ENCODE measurements around the gene HAUS2. TPM values are rescaled to one million over a fixed set of nuclear protein-coding genes. Genes with fewer than 3 reads are reported as not detected.
A peak's percentile ranks its signal among the peaks of the same experiment; 100 is the strongest.

Gene HAUS2
- 54.0 and 77.5 TPM in 2 replicates for total RNA-seq

DNA sequence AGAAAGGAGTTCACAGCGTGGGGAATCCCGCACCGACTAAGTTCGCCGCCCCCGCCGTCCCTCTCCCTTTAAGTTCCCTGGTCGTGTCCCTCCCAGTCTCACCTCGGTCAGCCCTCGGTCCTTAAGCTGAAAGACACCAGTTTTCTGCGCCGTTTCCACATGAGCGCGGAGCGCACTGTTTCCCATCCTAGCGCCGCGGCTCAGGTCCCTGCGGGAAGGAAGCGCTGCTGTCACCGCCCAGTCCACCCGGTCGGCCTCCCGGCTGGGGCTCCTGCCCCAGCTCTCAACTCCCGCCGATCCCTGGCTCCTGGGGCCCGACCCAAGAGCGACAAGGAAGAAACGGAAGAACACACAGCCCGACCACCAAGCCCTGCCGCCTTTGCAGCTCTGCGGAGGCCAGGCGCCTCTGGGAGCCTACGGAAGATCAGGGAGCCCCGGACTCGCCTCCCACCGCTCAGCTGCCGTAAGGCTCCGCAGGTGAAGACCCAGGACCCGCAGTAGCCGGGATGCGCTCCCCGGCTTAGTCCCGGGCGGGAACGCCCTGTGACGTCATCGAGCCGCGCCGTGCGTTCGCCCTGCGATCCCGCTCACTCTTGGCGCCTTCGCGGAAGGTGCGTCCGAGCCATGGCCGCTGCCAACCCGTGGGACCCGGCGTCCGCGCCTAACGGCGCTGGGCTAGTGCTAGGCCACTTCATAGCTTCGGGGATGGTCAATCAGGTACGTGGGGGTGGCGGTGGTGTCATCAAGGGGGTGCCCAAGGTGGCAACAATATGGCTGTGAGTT, at the start of gene HAUS2, which contains the start of gene LRRC57:
Gene HAUS2, plus strand, starts transcription at position 590 of the 783 bp plus-strand sequence. Its CDS starts 35 bp downstream, at position 625.
Gene LRRC57, minus strand, starts transcription at position 545 of the 783 bp plus-strand sequence. Its CDS starts 359 bp downstream, at position 186.
- peak; percentile 10 for DNase-seq (ENCODE audit: low read depth)
- H3K4me3 ChIP-seq (ENCODE audit: low read depth, low read length): peak within 1 kb of the TSS; percentile 97
- TF ChIP-seq, protein P1, sequence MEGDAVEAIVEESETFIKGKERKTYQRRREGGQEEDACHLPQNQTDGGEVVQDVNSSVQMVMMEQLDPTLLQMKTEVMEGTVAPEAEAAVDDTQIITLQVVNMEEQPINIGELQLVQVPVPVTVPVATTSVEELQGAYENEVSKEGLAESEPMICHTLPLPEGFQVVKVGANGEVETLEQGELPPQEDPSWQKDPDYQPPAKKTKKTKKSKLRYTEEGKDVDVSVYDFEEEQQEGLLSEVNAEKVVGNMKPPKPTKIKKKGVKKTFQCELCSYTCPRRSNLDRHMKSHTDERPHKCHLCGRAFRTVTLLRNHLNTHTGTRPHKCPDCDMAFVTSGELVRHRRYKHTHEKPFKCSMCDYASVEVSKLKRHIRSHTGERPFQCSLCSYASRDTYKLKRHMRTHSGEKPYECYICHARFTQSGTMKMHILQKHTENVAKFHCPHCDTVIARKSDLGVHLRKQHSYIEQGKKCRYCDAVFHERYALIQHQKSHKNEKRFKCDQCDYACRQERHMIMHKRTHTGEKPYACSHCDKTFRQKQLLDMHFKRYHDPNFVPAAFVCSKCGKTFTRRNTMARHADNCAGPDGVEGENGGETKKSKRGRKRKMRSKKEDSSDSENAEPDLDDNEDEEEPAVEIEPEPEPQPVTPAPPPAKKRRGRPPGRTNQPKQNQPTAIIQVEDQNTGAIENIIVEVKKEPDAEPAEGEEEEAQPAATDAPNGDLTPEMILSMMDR (conservative IDR thresholded peaks at IDR 0.05; ENCODE audit: low read depth, low read length): no peak

DNA sequence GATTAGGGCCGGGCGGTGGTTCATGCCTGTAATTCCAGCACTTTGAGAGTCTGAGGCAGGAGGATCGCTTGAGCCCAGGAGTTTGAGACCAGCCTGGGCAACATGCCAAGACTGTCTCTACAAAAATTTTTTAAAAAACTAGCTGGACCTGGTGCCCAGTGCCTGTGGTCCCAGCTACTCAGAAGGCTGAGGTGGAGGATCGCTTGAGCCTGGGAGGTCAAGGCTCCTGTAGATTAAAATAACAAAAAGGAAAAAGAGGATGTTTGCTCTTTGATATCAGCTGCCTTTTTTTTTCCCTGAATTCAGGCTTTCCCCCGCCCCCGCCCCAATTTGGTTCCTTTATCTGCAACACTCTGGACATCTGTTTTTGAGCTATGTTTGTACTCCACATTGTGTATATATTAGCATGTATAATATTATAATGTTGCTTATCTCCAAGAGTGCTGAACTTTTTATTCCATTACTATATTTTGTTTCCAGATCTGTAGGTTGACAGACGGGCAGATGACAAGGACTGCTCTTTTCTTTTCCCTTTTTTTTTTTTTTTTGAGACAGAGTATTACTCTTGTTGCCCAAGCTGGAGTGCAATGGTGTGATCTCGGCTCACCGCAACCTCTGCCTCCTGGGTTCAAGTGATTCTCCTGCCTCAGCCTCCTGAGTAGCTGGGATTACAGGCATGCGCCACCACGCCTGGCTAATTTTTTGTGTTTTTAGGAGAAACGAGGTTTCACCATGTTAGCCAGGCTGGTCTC, 48.6 kb upstream of the HAUS2 start:
- TF ChIP-seq, protein P1 (conservative IDR thresholded peaks at IDR 0.05; ENCODE audit: low read depth, low read length): no peak
- DNase-seq (ENCODE audit: low read depth): no peak
- no peak overlapping the region for H3K4me3 ChIP-seq (ENCODE audit: low read depth, low read length)

DNA sequence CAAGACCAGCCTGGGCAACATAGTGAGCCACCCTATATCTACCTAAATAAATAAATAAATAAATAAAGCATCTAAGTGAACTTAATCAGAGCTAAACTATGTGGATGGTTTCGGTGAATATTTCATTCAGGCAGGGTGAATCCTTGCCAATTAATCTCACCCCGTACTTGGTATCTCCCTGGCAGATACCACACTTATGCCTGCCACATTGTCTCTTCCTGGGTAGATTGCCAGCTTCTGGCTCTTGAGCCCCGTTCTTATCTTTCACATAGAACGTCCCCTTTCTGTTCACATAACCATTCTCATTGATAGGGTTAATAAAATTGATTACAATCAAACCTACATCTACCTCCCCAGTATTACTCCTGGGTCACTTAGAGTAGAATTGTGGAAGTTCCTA, 46.2 kb upstream of the HAUS2 start:
- DNase-seq (ENCODE audit: low read depth): no peak
- TF ChIP-seq, protein P1 (conservative IDR thresholded peaks at IDR 0.05; ENCODE audit: low read depth, low read length): no peak
- H3K4me3 ChIP-seq (ENCODE audit: low read depth, low read length): no peak overlapping the region

DNA sequence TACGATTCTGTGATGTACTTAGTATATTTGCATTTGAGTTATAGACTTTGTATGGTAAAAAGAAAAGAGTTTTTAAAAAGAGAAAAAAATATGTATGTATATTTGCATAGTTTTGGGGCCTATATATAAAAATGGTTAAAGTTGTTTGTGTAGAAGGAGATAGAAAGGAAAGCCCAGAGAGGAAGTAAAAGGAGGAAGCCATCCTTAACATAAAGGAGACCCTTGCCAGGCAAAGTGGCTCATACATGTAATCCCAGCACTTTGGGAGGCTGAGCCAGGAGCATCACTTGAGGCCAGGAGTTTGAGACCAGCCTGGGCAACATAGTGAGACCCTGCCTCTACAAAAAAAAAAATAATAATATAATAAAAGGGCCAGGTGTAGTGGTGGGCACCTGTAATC, 44.8 kb upstream of the HAUS2 start:
- no peak overlapping the region for H3K4me3 ChIP-seq (ENCODE audit: low read depth, low read length)
- no peak for DNase-seq (ENCODE audit: low read depth)
- TF ChIP-seq, protein P1 (conservative IDR thresholded peaks at IDR 0.05; ENCODE audit: low read depth, low read length): no peak

DNA sequence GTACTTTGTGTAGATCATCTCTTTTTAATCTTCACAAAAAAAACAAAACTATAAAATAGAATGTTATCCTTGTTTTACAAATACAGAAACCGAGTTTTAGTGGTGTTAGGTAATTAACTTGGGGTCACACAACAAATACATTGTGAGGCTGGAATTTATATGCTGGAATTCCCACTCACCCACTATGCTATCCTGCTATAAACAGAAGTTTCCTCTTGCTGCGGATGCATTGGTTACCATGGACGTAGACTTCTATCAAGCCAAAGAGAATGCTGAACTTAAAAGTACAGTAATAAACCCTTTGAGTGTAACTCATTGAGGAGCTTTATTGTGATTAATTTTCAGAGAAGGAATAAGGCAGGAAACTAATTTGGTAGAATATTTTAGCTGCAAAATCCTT, 44.0 kb upstream of the HAUS2 start:
- DNase-seq (ENCODE audit: low read depth): no peak
- TF ChIP-seq, protein P1 (conservative IDR thresholded peaks at IDR 0.05; ENCODE audit: low read depth, low read length): no peak
- H3K4me3 ChIP-seq (ENCODE audit: low read depth, low read length): no peak overlapping the region

DNA sequence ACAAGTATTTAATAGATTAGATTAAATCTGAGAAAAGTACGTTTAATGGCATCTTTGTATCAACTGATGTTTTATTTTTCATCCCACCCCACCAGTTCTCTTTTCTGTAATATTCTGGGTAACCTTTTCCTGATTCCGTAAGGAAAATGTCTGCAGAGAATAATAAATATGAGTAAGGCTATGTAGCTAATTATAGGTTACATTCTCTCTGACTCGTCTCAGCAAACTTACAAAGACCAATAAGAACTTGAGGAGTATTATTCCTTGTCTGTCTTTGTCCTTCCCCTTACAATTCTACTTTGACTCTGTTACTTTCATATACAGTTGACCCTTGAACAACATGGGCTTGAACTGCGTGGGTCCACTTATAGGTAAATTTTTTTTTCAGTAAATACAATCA, 41.1 kb upstream of the HAUS2 start:
- TF ChIP-seq, protein P1 (conservative IDR thresholded peaks at IDR 0.05; ENCODE audit: low read depth, low read length): no peak
- DNase-seq (ENCODE audit: low read depth): no peak
- no peak overlapping the region for H3K4me3 ChIP-seq (ENCODE audit: low read depth, low read length)
